ENCODE measurements around the gene PEX16. TPM values are rescaled to one million over a fixed set of nuclear protein-coding genes. Genes with fewer than 3 reads are reported as not detected.

PEX16 gene
- total and polyA plus RNA-seq, 4 experiments from 2014 or later: 49.6 to 71.5 (median 57.9) TPM

DNA sequence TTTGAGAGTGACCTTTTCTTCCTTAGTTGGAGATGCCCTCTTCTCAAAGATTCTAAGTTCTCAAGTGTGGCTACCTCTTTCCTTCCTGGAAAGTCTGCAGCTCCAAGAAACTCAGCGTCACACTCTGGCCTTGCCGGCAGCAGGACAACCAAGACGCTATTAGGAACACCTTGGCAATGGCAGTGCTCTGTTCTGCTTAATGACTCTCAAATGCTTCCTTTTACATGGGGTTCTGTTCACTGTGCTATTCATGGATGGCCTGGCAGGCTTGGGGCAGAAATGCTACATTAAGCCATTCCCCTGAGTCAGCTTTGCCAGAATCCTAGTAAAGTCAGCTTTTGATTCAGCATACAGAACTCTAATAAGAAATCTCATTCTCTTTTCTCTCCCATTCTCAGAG, 30.7 kb upstream of the PEX16 start:
- H3K27ac ChIP-seq (ENCODE audit: low read depth, low read length): no peak overlapping the region
- peaks cover 0 to 3% (median 0%) of the 10 kb centered on the region in 8 donors for H3K9me3 Mint-ChIP-seq
- ChIA-PET CTCF (ENCODE audit: partially characterized antibody) (interaction anchor here (5.8 kb wide), 1 partner anchor 17 kb away, joined by 58 read pairs; no protein-coding TSS in a partner anchor), POLR2A (ENCODE audit: partially characterized antibody) (no interaction called here)
- H3K4me3 Mint-ChIP-seq: no peak overlapping the region
- no peak overlapping the region for H3K4me3 ChIP-seq (ENCODE audit: low read length in 2 of 2)
- no peaks in the 10 kb centered on the region for H3K4me1 Mint-ChIP-seq
- H3K36me3 ChIP-seq (ENCODE audit: insufficient read depth, low read length): peaks cover 43% of the 10 kb centered on the region
- H3K27me3 Mint-ChIP-seq: no peaks in the 10 kb centered on the region
- no peaks in the 10 kb centered on the region for H3K27me3 ChIP-seq (ENCODE audit: insufficient read depth, low read length)
- no peak for DNase-seq
- intact Hi-C loops (cut with micrococcal nuclease): no loop called here
- no peaks in the 10 kb centered on the region for H3K9me3 ChIP-seq (ENCODE audit: control insufficient read depth in 1 of 2, low read length in 2 of 2)
- H3K36me3 Mint-ChIP-seq: peaks cover 65 to 81% of the 10 kb centered on the region in 2 donors
- H3K4me1 ChIP-seq (ENCODE audit: insufficient read depth, low read length): no peaks in the 10 kb centered on the region
- H3K27ac Mint-ChIP-seq: peak overlapping the region in 2 of 7 donors; percentile 26 to 59

DNA sequence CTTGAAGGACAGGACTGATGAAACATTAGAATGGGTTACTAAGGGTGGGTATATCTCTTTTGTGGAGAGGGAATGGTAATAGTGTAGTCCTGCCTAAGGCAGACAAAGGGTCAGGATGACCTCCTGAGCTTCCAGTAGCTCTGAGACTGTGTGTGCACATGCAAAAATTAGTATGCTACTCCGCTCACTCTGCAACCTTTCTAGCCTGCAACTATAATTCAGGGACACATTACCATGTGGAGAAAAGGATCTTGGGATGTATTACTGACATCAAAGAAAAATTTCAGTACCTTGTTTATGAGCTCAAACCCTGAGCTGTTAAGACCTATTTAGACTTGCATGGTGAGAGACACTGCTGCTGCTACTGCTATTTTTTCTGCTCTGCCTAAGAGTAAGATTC, 30.2 kb upstream of the PEX16 start:
- Mint-ChIP-seq H3K27ac (no peak overlapping the region), H3K4me1 (no peaks in the 10 kb centered on the region), H3K36me3 (peaks cover 60 to 78% of the 10 kb centered on the region in 2 donors), H3K4me3 (no peak overlapping the region), H3K9me3 (peaks cover 0 to 3% (median 0%) of the 10 kb centered on the region in 8 donors), H3K27me3 (no peaks in the 10 kb centered on the region)
- no peaks in the 10 kb centered on the region for H3K4me1 ChIP-seq (ENCODE audit: insufficient read depth, low read length)
- ChIA-PET POLR2A (ENCODE audit: partially characterized antibody) (no interaction called here), CTCF (ENCODE audit: partially characterized antibody) (interaction anchor here (5.8 kb wide), 1 partner anchor 18 kb away, joined by 58 read pairs; no protein-coding TSS in a partner anchor)
- no peaks in the 10 kb centered on the region for H3K27me3 ChIP-seq (ENCODE audit: insufficient read depth, low read length)
- H3K27ac ChIP-seq (ENCODE audit: low read depth, low read length): no peak overlapping the region
- no peaks in the 10 kb centered on the region for H3K9me3 ChIP-seq (ENCODE audit: control insufficient read depth in 1 of 2, low read length in 2 of 2)
- intact Hi-C loops (cut with micrococcal nuclease): no loop called here
- no peak for DNase-seq
- peaks cover 39% of the 10 kb centered on the region for H3K36me3 ChIP-seq (ENCODE audit: insufficient read depth, low read length)
- H3K4me3 ChIP-seq (ENCODE audit: low read length in 2 of 2): no peak overlapping the region

DNA sequence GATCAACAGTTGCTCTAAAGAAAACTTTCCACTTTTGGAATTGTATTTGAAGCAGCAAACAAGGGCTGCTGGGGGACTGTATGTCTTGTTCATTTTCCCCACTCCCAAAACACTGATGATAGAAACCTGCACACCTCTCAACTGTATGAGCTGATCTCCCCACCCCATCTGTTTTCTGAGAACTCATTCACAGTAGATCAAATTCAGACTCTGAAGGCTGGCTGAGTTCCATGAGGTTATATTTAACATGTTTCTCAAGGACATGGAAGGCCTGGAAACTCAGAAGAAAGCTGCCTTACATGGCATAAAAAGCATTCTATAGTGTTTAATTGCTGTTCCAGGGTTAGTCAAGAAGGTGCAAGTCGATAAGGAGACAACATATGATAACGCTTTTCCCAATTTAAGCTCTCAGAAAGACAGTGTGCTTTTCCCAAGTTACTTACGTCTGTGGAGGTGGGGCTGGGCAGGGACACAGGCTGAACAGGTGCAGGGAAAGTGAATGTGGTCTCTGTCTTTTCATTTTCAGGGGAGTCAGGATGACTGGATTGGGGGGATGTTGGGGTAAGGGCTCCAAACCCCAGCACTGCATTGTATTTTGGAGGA, 27.8 kb upstream of the PEX16 start:
- peaks cover 0 to 3% (median 0%) of the 10 kb centered on the region in 8 donors for H3K9me3 Mint-ChIP-seq
- H3K36me3 Mint-ChIP-seq: peaks cover 64 to 76% of the 10 kb centered on the region in 2 donors
- Histone ChIP-seq H3K4me1 (ENCODE audit: insufficient read depth, low read length) (no peaks in the 10 kb centered on the region), H3K36me3 (ENCODE audit: insufficient read depth, low read length) (peaks cover 37% of the 10 kb centered on the region), H3K27ac (ENCODE audit: low read depth, low read length) (no peak overlapping the region), H3K9me3 (ENCODE audit: control insufficient read depth in 1 of 2, low read length in 2 of 2) (no peaks in the 10 kb centered on the region), H3K27me3 (ENCODE audit: insufficient read depth, low read length) (no peaks in the 10 kb centered on the region), H3K4me3 (ENCODE audit: low read length in 2 of 2) (no peak overlapping the region)
- H3K4me3 Mint-ChIP-seq: no peak overlapping the region
- intact Hi-C loops (cut with micrococcal nuclease): no loop called here
- DNase-seq: no peak
- H3K27me3 Mint-ChIP-seq: no peaks in the 10 kb centered on the region
- ChIA-PET POLR2A (ENCODE audit: partially characterized antibody) (no interaction called here), CTCF (ENCODE audit: partially characterized antibody) (interaction anchor here (1.2 kb wide), 1 partner anchor 20 kb away, joined by 6 read pairs; no protein-coding TSS in a partner anchor)
- H3K27ac Mint-ChIP-seq: peak overlapping the region in 4 of 7 donors; percentile 30 to 76 (median 56)
- no peaks in the 10 kb centered on the region for H3K4me1 Mint-ChIP-seq

DNA sequence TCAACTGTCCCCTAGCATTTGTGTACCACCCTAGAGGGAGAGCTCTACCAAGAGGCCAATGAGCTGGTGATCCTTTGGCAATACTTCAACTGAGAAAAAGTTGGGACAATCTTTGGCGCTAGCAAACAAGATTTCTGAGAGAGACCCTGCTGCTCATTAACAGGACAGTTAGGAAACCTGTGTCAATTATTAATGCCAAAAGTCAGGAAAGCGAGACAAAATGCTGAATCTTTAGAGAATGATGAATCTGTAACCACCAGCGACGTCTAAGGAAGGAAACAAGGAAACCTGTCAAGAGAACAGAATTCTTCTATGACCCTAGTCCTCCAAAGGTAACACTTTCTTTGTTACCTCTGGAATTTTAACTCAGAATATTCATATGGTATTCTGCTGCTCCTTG, 24.7 kb upstream of the PEX16 start:
- intact Hi-C loops (cut with micrococcal nuclease): no loop called here
- peaks cover 0 to 3% (median 0%) of the 10 kb centered on the region in 8 donors for H3K9me3 Mint-ChIP-seq
- no peak for DNase-seq
- no peaks in the 10 kb centered on the region for H3K27me3 Mint-ChIP-seq
- no peak overlapping the region for H3K4me3 ChIP-seq (ENCODE audit: low read length in 2 of 2)
- peaks cover 14% of the 10 kb centered on the region for H3K36me3 ChIP-seq (ENCODE audit: insufficient read depth, low read length)
- H3K4me1 ChIP-seq (ENCODE audit: insufficient read depth, low read length): no peaks in the 10 kb centered on the region
- H3K27ac Mint-ChIP-seq: peak overlapping the region in 2 of 7 donors; percentile 3 to 43
- ChIA-PET POLR2A (ENCODE audit: partially characterized antibody) (no interaction called here), CTCF (ENCODE audit: partially characterized antibody) (interaction anchor here (2.2 kb wide), 1 partner anchor 23 kb away, joined by 13 read pairs; no protein-coding TSS in a partner anchor)
- H3K36me3 Mint-ChIP-seq: peaks cover 46 to 61% of the 10 kb centered on the region in 2 donors
- H3K4me3 Mint-ChIP-seq: no peak overlapping the region
- H3K27me3 ChIP-seq (ENCODE audit: insufficient read depth, low read length): no peaks in the 10 kb centered on the region
- no peak overlapping the region for H3K27ac ChIP-seq (ENCODE audit: low read depth, low read length)
- no peaks in the 10 kb centered on the region for H3K4me1 Mint-ChIP-seq
- no peaks in the 10 kb centered on the region for H3K9me3 ChIP-seq (ENCODE audit: control insufficient read depth in 1 of 2, low read length in 2 of 2)

DNA sequence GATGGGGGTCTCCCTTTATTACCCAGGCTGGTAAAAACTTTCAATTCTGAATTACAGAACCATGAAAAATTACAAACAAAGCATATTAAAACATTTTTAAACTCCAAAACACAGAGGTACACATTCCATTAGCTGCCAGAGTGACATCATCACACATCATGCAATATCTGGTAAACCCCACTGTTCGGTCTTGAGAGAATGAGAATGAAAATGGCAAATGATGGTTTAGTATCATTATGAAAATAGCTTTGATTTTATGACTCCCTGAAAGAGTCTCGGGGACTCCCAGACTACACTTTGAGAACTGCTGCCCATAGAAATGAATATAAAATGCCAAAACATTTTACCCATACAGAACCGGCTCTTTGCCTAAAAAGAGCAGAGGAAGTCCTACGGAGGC, 23.6 kb upstream of the PEX16 start:
- POLR2A ChIA-PET (ENCODE audit: partially characterized antibody): no interaction called here
- CTCF ChIA-PET (ENCODE audit: partially characterized antibody): interaction anchor here (2.2 kb wide), 1 partner anchor 24 kb away, joined by 13 read pairs; no protein-coding TSS in a partner anchor
- no peaks in the 10 kb centered on the region for H3K4me1 ChIP-seq (ENCODE audit: insufficient read depth, low read length)
- peaks cover 0 to 3% (median 0%) of the 10 kb centered on the region in 8 donors for H3K9me3 Mint-ChIP-seq
- no peak overlapping the region for H3K4me3 ChIP-seq (ENCODE audit: low read length in 2 of 2)
- H3K27me3 Mint-ChIP-seq: no peaks in the 10 kb centered on the region
- peak overlapping the region in 1 of 7 donors; percentile 18 for H3K27ac Mint-ChIP-seq
- no peaks in the 10 kb centered on the region for H3K27me3 ChIP-seq (ENCODE audit: insufficient read depth, low read length)
- no peak for DNase-seq
- H3K36me3 Mint-ChIP-seq: peaks cover 43 to 61% of the 10 kb centered on the region in 2 donors
- peaks cover 18% of the 10 kb centered on the region for H3K36me3 ChIP-seq (ENCODE audit: insufficient read depth, low read length)
- no peaks in the 10 kb centered on the region for H3K4me1 Mint-ChIP-seq
- no peaks in the 10 kb centered on the region for H3K9me3 ChIP-seq (ENCODE audit: control insufficient read depth in 1 of 2, low read length in 2 of 2)
- H3K27ac ChIP-seq (ENCODE audit: low read depth, low read length): no peak overlapping the region
- intact Hi-C loops (cut with micrococcal nuclease): no loop called here
- H3K4me3 Mint-ChIP-seq: no peak overlapping the region

DNA sequence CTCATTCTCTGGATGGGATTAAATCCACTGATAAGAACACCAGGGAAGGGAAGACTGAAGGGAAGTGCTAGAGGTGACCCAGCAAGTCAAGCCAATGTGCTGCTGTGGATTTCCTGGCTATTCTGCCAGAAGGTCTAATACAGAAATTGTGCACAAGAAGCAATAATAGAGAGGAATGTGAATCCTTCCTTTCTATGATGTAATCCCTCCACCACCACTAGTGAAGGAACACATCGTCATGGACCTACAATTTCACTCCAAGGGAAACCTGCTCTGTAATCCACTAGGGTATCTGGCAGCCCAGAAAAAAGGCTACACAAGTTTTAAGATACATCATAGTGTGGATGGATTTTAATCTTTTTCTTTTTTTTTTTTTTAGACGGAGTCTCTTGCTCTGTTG, 22.2 kb upstream of the PEX16 start:
- H3K4me1 Mint-ChIP-seq: no peaks in the 10 kb centered on the region
- no peak overlapping the region for H3K27ac ChIP-seq (ENCODE audit: low read depth, low read length)
- DNase-seq: no peak
- H3K36me3 Mint-ChIP-seq: peaks cover 31 to 53% of the 10 kb centered on the region in 2 donors
- no peaks in the 10 kb centered on the region for H3K4me1 ChIP-seq (ENCODE audit: insufficient read depth, low read length)
- CTCF ChIA-PET (ENCODE audit: partially characterized antibody): interaction anchor here (1.0 kb wide), 1 partner anchor 25 kb away, joined by 4 read pairs; no protein-coding TSS in a partner anchor
- POLR2A ChIA-PET (ENCODE audit: partially characterized antibody): interaction anchor here (0.7 kb wide), 1 partner anchor 128 kb away, joined by 3 read pairs; no protein-coding TSS in a partner anchor
- H3K36me3 ChIP-seq (ENCODE audit: insufficient read depth, low read length): peaks cover 19% of the 10 kb centered on the region
- intact Hi-C loops (cut with micrococcal nuclease): no loop called here
- no peaks in the 10 kb centered on the region for H3K27me3 Mint-ChIP-seq
- H3K4me3 Mint-ChIP-seq: no peak overlapping the region
- peaks cover 0 to 3% (median 0%) of the 10 kb centered on the region in 8 donors for H3K9me3 Mint-ChIP-seq
- no peaks in the 10 kb centered on the region for H3K27me3 ChIP-seq (ENCODE audit: insufficient read depth, low read length)
- H3K4me3 ChIP-seq (ENCODE audit: low read length in 2 of 2): no peak overlapping the region
- H3K27ac Mint-ChIP-seq: peak overlapping the region in 1 of 7 donors; percentile 72
- H3K9me3 ChIP-seq (ENCODE audit: control insufficient read depth in 1 of 2, low read length in 2 of 2): no peaks in the 10 kb centered on the region

DNA sequence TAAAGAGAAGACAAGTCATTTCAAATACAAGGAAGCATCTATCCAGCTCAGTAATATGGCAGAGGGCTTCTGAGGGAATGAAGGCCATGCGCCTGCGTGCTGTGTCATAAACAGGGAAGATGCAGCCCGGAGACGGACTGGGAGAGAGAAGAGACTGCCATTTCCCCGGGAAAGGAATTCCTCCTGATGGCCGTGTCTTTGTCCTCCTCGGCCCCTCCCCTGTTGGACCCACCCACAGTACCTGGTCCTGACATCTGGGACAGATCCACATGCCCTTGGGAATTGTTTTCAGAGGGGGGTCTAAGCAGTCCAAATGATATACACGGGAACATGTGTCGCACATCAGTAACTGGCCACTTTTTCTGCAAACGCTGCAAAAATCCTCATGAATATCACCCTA, 20.2 kb upstream of the PEX16 start:
- Mint-ChIP-seq H3K27me3 (no peaks in the 10 kb centered on the region), H3K4me3 (no peak overlapping the region), H3K9me3 (no peaks in the 10 kb centered on the region), H3K4me1 (peaks cover 0 to under 1% (median 0%) of the 10 kb centered on the region in 4 donors), H3K36me3 (peaks cover 24 to 55% of the 10 kb centered on the region in 2 donors), H3K27ac (peak overlapping the region in 1 of 7 donors; percentile 46)
- Histone ChIP-seq H3K36me3 (ENCODE audit: insufficient read depth, low read length) (peaks cover 36% of the 10 kb centered on the region), H3K9me3 (ENCODE audit: control insufficient read depth in 1 of 2, low read length in 2 of 2) (no peaks in the 10 kb centered on the region), H3K4me1 (ENCODE audit: insufficient read depth, low read length) (no peaks in the 10 kb centered on the region), H3K4me3 (ENCODE audit: low read length in 2 of 2) (no peak overlapping the region), H3K27ac (ENCODE audit: low read depth, low read length) (no peak overlapping the region), H3K27me3 (ENCODE audit: insufficient read depth, low read length) (no peaks in the 10 kb centered on the region)
- CTCF ChIA-PET (ENCODE audit: partially characterized antibody): no interaction called here
- no peak for DNase-seq
- POLR2A ChIA-PET (ENCODE audit: partially characterized antibody): no interaction called here
- intact Hi-C loops (cut with micrococcal nuclease): no loop called here
